ENCODE data around the gene RNF222. TPM values are rescaled to one million over a fixed set of nuclear protein-coding genes. Genes with fewer than 3 reads are reported as not detected.
A peak's percentile ranks its signal among the peaks of the same experiment; 100 is the strongest.
"Not testable (repeated sequence)": the region's sequence is repeated elsewhere in the genome, so short reads cannot be mapped to it uniquely, and the experiment has no call there.

Gene RNF222
- total and polyA plus RNA-seq, 5 experiments from 2014 or later = 0.15 to 0.19 (median 0.18) TPM; not detected in 1

- peaks cover 4 to 15% (median 5%) of the 10 kb centered on the region in 5 donors for H3K27me3 Mint-ChIP-seq
Observed at GRCh38 chr17:8408371-8408770, 10.7 kb upstream of the RNF222 start.

GRCh38 chr17:8406174-8406573 lies 8.5 kb upstream of the RNF222 start:
- POLR2A ChIA-PET = no interaction called here
- Mint-ChIP-seq H3K4me3 (no peak overlapping the region), H3K36me3 (peaks cover 0 to 2% (median 0%) of the 10 kb centered on the region in 3 donors), H3K27ac (peak overlapping the region in 1 of 10 donors; percentile 46), H3K27me3 (peaks cover 10 to 32% (median 15%) of the 10 kb centered on the region in 5 donors), H3K4me1 (peaks cover 4 to 9% (median 6%) of the 10 kb centered on the region in 4 donors), H3K9me3 (no peaks in the 10 kb centered on the region)
- DNase-seq = no peak
- ATAC-seq = no peak

More at GRCh38 chr17:8408371-8408770, 10.7 kb upstream of the RNF222 start:
- Mint-ChIP-seq H3K36me3 (no peaks in the 10 kb centered on the region), H3K4me3 (no peak overlapping the region), H3K27ac (peak overlapping the region in 2 of 10 donors; percentile 37 to 57), H3K9me3 (no peaks in the 10 kb centered on the region), H3K4me1 (peaks cover 8 to 16% (median 14%) of the 10 kb centered on the region in 4 donors)
- POLR2A ChIA-PET = interaction anchor here (0.6 kb wide), 1 partner anchor 334 kb away, joined by 4 read pairs; no protein-coding TSS in a partner anchor
- ATAC-seq = no peak
- no peak for DNase-seq

- Mint-ChIP-seq H3K9me3 (no peaks in the 10 kb centered on the region), H3K27me3 (peaks cover 15 to 38% (median 19%) of the 10 kb centered on the region in 5 donors), H3K4me1 (peaks cover 4 to 8% (median 5%) of the 10 kb centered on the region in 4 donors), H3K27ac (no peak overlapping the region), H3K4me3 (no peak overlapping the region), H3K36me3 (peaks cover 0 to 2% (median 0%) of the 10 kb centered on the region in 3 donors)
- ATAC-seq (no peak), DNase-seq (no peak)
- POLR2A ChIA-PET = no interaction called here
Observed at GRCh38 chr17:8405499-8406016, 7.9 kb upstream of the RNF222 start.

- Mint-ChIP-seq H3K9me3 (no peaks in the 10 kb centered on the region), H3K27me3 (peaks cover 15 to 39% (median 22%) of the 10 kb centered on the region in 5 donors), H3K4me3 (no peak overlapping the region), H3K4me1 (no peaks in the 10 kb centered on the region), H3K27ac (peak overlapping the region in 1 of 10 donors; percentile 46), H3K36me3 (peaks cover 0 to 2% (median 0%) of the 10 kb centered on the region in 3 donors)
- POLR2A ChIA-PET = interaction anchor here (0.7 kb wide), 2 partner anchors 17 to 135 kb away, joined by 3 read pairs; no protein-coding TSS in a partner anchor
- no peak for DNase-seq
- no peak for ATAC-seq
Observed at GRCh38 chr17:8402921-8403536, 5.4 kb upstream of the RNF222 start.

- peaks cover 17 to 40% (median 25%) of the 10 kb centered on the region in 5 donors for H3K27me3 Mint-ChIP-seq
- no peaks in the 10 kb centered on the region for H3K9me3 Mint-ChIP-seq
- peaks cover 0 to 2% (median 0%) of the 10 kb centered on the region in 4 donors for H3K4me1 Mint-ChIP-seq
- POLR2A ChIA-PET = no interaction called here
- H3K36me3 Mint-ChIP-seq = peaks cover 0 to 2% (median 0%) of the 10 kb centered on the region in 3 donors
- DNase-seq = no peak
- peak overlapping the region in 1 of 10 donors; percentile 6 for H3K27ac Mint-ChIP-seq
- no peak for ATAC-seq
- no peak overlapping the region for H3K4me3 Mint-ChIP-seq
Observed at GRCh38 chr17:8401107-8401506, 3.5 kb upstream of the RNF222 start.

GRCh38 chr17:8398980-8399379 lies 1.4 kb upstream of the RNF222 start:
- ATAC-seq = no peak
- DNase-seq = no peak
- POLR2A ChIA-PET = no interaction called here
- Mint-ChIP-seq H3K4me3 (no peak overlapping the region), H3K36me3 (peaks cover 0 to 2% (median 0%) of the 10 kb centered on the region in 3 donors), H3K27me3 (peaks cover 17 to 32% (median 25%) of the 10 kb centered on the region in 5 donors), H3K27ac (no peak overlapping the region), H3K4me1 (peaks cover 4 to 5% (median 4%) of the 10 kb centered on the region in 4 donors), H3K9me3 (no peaks in the 10 kb centered on the region)

- H3K27ac Mint-ChIP-seq = peak overlapping the region in 6 of 10 donors; percentile 62 to 99 (median 96)
Observed at GRCh38 chr17:8394497-8394896, 3.1 kb downstream of the RNF222 start.

GRCh38 chr17:8393470-8394231 lies 4.0 kb downstream of the RNF222 start:
- H3K9me3 Mint-ChIP-seq = no peaks in the 10 kb centered on the region
- peaks cover 0 to 7% (median 3%) of the 10 kb centered on the region in 5 donors for H3K27me3 Mint-ChIP-seq
- peak overlapping the region; percentile 82 to 99 (median 97) for H3K27ac Mint-ChIP-seq
- ATAC-seq (peak; percentile 97 to 99), DNase-seq (peak in 9 of 10 donors; percentile 22 to 78 (median 55))
- peaks cover 9 to 18% (median 12%) of the 10 kb centered on the region in 4 donors for H3K4me1 Mint-ChIP-seq
- peak overlapping the region in 9 of 10 donors; percentile 24 to 67 (median 58) for H3K4me3 Mint-ChIP-seq
- POLR2A ChIA-PET = interaction anchor here (1.3 to 1.4 kb wide), 2 partner anchors 10 to 11 kb away, joined by 7 to 8 read pairs; partner anchors contain the start of gene RPL26
- no peaks in the 10 kb centered on the region for H3K36me3 Mint-ChIP-seq

More at GRCh38 chr17:8394497-8394896, 3.1 kb downstream of the RNF222 start:
- not testable (repeated sequence) for DNase-seq, H3K27me3 Mint-ChIP-seq, H3K9me3 Mint-ChIP-seq, ATAC-seq, H3K36me3 Mint-ChIP-seq, H3K4me3 Mint-ChIP-seq
- peaks cover 9 to 18% (median 12%) of the 10 kb centered on the region in 4 donors for H3K4me1 Mint-ChIP-seq
- POLR2A ChIA-PET = interaction anchor here (1.3 to 1.4 kb wide), 2 partner anchors 11 to 12 kb away, joined by 7 to 8 read pairs; partner anchors contain the start of gene RPL26

- Mint-ChIP-seq H3K27me3 (peaks cover 0 to 3% (median 2%) of the 10 kb centered on the region in 5 donors), H3K4me1 (peaks cover 9 to 23% (median 16%) of the 10 kb centered on the region in 4 donors), H3K9me3 (no peaks in the 10 kb centered on the region), H3K4me3 (peak overlapping the region in 1 of 10 donors; percentile 58), H3K27ac (peak overlapping the region in 9 of 10 donors; percentile 82 to 99 (median 97)), H3K36me3 (no peaks in the 10 kb centered on the region)
- POLR2A ChIA-PET = interaction anchor here (1.4 to 1.6 kb wide), 2 partner anchors 9 kb away, joined by 6 to 8 read pairs; no protein-coding TSS in a partner anchor
- DNase-seq (no peak), ATAC-seq (no peak)
Observed at GRCh38 chr17:8392674-8393469, 4.8 kb downstream of the RNF222 start.

GRCh38 chr17:8392274-8392673 lies 5.4 kb downstream of the RNF222 start:
- Mint-ChIP-seq H3K27me3 (peaks cover 0 to 2% (median 0%) of the 10 kb centered on the region in 5 donors), H3K4me3 (no peak overlapping the region), H3K9me3 (no peaks in the 10 kb centered on the region), H3K36me3 (no peaks in the 10 kb centered on the region), H3K4me1 (peaks cover 9 to 28% (median 21%) of the 10 kb centered on the region in 4 donors), H3K27ac (peak overlapping the region in 3 of 10 donors; percentile 60 to 90 (median 69))
- POLR2A ChIA-PET = interaction anchor here (1.6 kb wide), 1 partner anchor 8 kb away, joined by 6 read pairs; no protein-coding TSS in a partner anchor
- DNase-seq (no peak), ATAC-seq (no peak)

GRCh38 chr17:8391711-8392110 lies 5.9 kb downstream of the RNF222 start:
- peaks cover 11 to 30% (median 23%) of the 10 kb centered on the region in 4 donors for H3K4me1 Mint-ChIP-seq
- H3K27me3 Mint-ChIP-seq = peaks cover 0 to 1% (median 0%) of the 10 kb centered on the region in 5 donors
- POLR2A ChIA-PET = interaction anchor here (1.6 kb wide), 1 partner anchor 8 kb away, joined by 6 read pairs; no protein-coding TSS in a partner anchor
- no peak overlapping the region for H3K4me3 Mint-ChIP-seq
- H3K9me3 Mint-ChIP-seq = no peaks in the 10 kb centered on the region
- peak overlapping the region in 2 of 10 donors; percentile 55 to 90 for H3K27ac Mint-ChIP-seq
- ATAC-seq (no peak), DNase-seq (no peak)
- H3K36me3 Mint-ChIP-seq = no peaks in the 10 kb centered on the region

Measured in naive thymus-derived CD8-positive, alpha-beta T cell (primary cell).